Measurements from ENCODE around the gene SHISA6.

DNA sequence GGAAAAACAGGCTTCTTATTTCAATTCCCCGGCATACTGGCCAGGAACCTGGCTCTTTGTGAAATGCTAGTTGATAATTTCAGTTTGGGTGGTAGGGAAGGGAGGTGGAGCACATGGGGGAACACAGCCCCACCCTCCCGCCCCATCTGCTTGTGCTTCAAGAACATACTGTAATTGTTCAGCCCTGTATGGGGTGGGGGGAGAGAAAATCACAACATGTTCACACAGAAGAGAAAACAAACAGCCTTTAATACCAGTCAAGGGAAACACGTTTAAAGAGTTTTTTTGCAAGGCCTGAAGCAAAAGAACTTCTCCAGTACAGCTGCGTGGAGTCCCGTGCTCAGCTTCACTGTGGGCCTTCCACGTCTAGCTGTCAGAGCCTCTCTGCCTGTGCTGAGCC lies 59.7 kb downstream of the SHISA6 start:
- TF ChIP-seq, protein P1, sequence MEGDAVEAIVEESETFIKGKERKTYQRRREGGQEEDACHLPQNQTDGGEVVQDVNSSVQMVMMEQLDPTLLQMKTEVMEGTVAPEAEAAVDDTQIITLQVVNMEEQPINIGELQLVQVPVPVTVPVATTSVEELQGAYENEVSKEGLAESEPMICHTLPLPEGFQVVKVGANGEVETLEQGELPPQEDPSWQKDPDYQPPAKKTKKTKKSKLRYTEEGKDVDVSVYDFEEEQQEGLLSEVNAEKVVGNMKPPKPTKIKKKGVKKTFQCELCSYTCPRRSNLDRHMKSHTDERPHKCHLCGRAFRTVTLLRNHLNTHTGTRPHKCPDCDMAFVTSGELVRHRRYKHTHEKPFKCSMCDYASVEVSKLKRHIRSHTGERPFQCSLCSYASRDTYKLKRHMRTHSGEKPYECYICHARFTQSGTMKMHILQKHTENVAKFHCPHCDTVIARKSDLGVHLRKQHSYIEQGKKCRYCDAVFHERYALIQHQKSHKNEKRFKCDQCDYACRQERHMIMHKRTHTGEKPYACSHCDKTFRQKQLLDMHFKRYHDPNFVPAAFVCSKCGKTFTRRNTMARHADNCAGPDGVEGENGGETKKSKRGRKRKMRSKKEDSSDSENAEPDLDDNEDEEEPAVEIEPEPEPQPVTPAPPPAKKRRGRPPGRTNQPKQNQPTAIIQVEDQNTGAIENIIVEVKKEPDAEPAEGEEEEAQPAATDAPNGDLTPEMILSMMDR (IDR thresholded peaks at IDR 0.05), result no peak
- no peak for TF ChIP-seq POLR2A (IDR thresholded peaks at IDR 0.05)
